ENCODE measurements around the gene DLG2. TPM values are rescaled to one million over a fixed set of nuclear protein-coding genes. Genes with fewer than 3 reads are reported as not detected.

The DLG2 gene
- total and polyA plus RNA-seq, 2 donors (not counting 3 experiments of a cell fraction or from before 2014, with no cell fraction given) = 0.15 to 1.1 TPM

GRCh38 chr11:83863272-83863671 is 1763.9 kb downstream of the DLG2 start:
- H3K36me3 ChIP-seq (ENCODE audit: control insufficient read depth in 2 of 2, extremely low read depth in 1 of 2, insufficient read depth in 2 of 2, low read length in 2 of 2) = no peaks in the 10 kb centered on the region
- H3K4me2 ChIP-seq (ENCODE audit: insufficient read depth, low read length) = no peak overlapping the region
- no peak overlapping the region for H3K4me3 ChIP-seq (replicated peaks in 1 of 3; ENCODE audit: insufficient read depth in 1 of 3, low read depth in 1 of 3, low read length in 3 of 3)
- ChIA-PET POLR2A (no interaction called here), CTCF (interaction anchor here (0.6 kb wide), 1 partner anchor 300 kb away, joined by 3 read pairs; no protein-coding TSS in a partner anchor)
- H2AFZ ChIP-seq (ENCODE audit: low read depth, low read length) = no peak overlapping the region
- H4K20me1 ChIP-seq (replicated peaks; ENCODE audit: control insufficient read depth, extremely low read depth, insufficient read depth, low read length) = no peaks in the 10 kb centered on the region
- no peak for DNase-seq (ENCODE audit: low read depth, low spot score)
- no peak overlapping the region for H3K27ac ChIP-seq (ENCODE audit: insufficient read depth, low read depth, low read length)
- BruUV-seq (replicated peaks) = no TSS peak
- no peaks in the 10 kb centered on the region for H3K79me2 ChIP-seq (ENCODE audit: control insufficient read depth, insufficient read depth, low read length)
- no peaks in the 10 kb centered on the region for H3K9me1 ChIP-seq (replicated peaks; ENCODE audit: control insufficient read depth, extremely low read depth, insufficient read depth, low read length)
- dilution Hi-C loops (cut with MboI; ENCODE audit: extremely low pct_ligation_motif_present, low sequenced_read_pairs) = no loop called here
- no peaks in the 10 kb centered on the region for H3K4me1 ChIP-seq (ENCODE audit: control insufficient read depth, extremely low read depth, insufficient read depth, low read length)
- H3K9ac ChIP-seq (replicated peaks; ENCODE audit: extremely low read depth, insufficient read depth, low read length) = no peak overlapping the region
- intact Hi-C loops (cut with micrococcal nuclease) = no loop called here
- H3K27me3 ChIP-seq (ENCODE audit: control insufficient read depth in 2 of 2, insufficient read depth in 2 of 2, low read length in 2 of 2) = no peaks in the 10 kb centered on the region
- no peaks in the 10 kb centered on the region for H3K9me3 ChIP-seq (replicated peaks; ENCODE audit: control insufficient read depth, insufficient read depth, low read length)
- no peak for FAIRE-seq
- TF ChIP-seq MYC (IDR thresholded peaks at IDR 0.05; ENCODE audit: low read depth, low read length) (no peak), MAX (IDR thresholded peaks at IDR 0.05; ENCODE audit: insufficient read depth, insufficient read length) (no peak), JUN (IDR thresholded peaks at IDR 0.05; ENCODE audit: borderline replicate concordance, insufficient read depth, insufficient read length, low read depth) (no peak), EZH2 (IDR thresholded peaks at IDR 0.05; ENCODE audit: borderline replicate concordance, low read depth, low read length, severe bottlenecking) (no peak), FOS (IDR thresholded peaks at IDR 0.05; ENCODE audit: borderline replicate concordance, insufficient read depth, low read length) (no peak), POLR2A (IDR thresholded peaks at IDR 0.05; ENCODE audit: low read depth, low read length) (no peak), GATA2 (IDR thresholded peaks at IDR 0.05; ENCODE audit: insufficient read depth, insufficient read length, low read depth, low read length) (no peak), POLR2AphosphoS5 (IDR thresholded peaks at IDR 0.05; ENCODE audit: insufficient read depth, low read depth, low read length) (no peak)
- TF ChIP-seq, protein P1, sequence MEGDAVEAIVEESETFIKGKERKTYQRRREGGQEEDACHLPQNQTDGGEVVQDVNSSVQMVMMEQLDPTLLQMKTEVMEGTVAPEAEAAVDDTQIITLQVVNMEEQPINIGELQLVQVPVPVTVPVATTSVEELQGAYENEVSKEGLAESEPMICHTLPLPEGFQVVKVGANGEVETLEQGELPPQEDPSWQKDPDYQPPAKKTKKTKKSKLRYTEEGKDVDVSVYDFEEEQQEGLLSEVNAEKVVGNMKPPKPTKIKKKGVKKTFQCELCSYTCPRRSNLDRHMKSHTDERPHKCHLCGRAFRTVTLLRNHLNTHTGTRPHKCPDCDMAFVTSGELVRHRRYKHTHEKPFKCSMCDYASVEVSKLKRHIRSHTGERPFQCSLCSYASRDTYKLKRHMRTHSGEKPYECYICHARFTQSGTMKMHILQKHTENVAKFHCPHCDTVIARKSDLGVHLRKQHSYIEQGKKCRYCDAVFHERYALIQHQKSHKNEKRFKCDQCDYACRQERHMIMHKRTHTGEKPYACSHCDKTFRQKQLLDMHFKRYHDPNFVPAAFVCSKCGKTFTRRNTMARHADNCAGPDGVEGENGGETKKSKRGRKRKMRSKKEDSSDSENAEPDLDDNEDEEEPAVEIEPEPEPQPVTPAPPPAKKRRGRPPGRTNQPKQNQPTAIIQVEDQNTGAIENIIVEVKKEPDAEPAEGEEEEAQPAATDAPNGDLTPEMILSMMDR (IDR thresholded peaks at IDR 0.05; ENCODE audit: extremely low read depth in 1 of 2, insufficient read depth in 1 of 2, low read depth in 1 of 2, low read length in 2 of 2) = no peak
